ENCODE data around the gene KRT6A.

KRT6A gene

GRCh38 chr12:52493172-52493571 lies at the start of gene KRT6A:
Gene KRT6A, minus strand, starts transcription at chr12:52493257. Its CDS starts 69 bp downstream, at chr12:52493188.
- no peak within 1 kb of the TSS for H3K4me3 ChIP-seq (replicated peaks; ENCODE audit: low read depth, low read length)
- no peak for TF ChIP-seq CTCF (IDR thresholded peaks at IDR 0.05; ENCODE audit: low read length, missing control alignments)
- DNase-seq (ENCODE audit: low read depth): no peak

- no peak overlapping the region for H3K4me3 ChIP-seq (replicated peaks; ENCODE audit: low read depth, low read length)
- DNase-seq (ENCODE audit: low read depth): no peak
- TF ChIP-seq CTCF (IDR thresholded peaks at IDR 0.05; ENCODE audit: low read length, missing control alignments): no peak
Measured at GRCh38 chr12:52542157-52542556, 49.1 kb upstream of the KRT6A start.

GRCh38 chr12:52541709-52542108 lies 48.7 kb upstream of the KRT6A start:
- H3K4me3 ChIP-seq (replicated peaks; ENCODE audit: low read depth, low read length): no peak overlapping the region
- DNase-seq (ENCODE audit: low read depth): no peak
- TF ChIP-seq CTCF (IDR thresholded peaks at IDR 0.05; ENCODE audit: low read length, missing control alignments): no peak

GRCh38 chr12:52540531-52540930 lies 47.5 kb upstream of the KRT6A start:
- DNase-seq (ENCODE audit: low read depth): no peak
- H3K4me3 ChIP-seq (replicated peaks; ENCODE audit: low read depth, low read length): no peak overlapping the region
- TF ChIP-seq CTCF (IDR thresholded peaks at IDR 0.05; ENCODE audit: low read length, missing control alignments): no peak

GRCh38 chr12:52539821-52540173 lies 46.7 kb upstream of the KRT6A start:
- no peak for TF ChIP-seq CTCF (IDR thresholded peaks at IDR 0.05; ENCODE audit: low read length, missing control alignments)
- no peak overlapping the region for H3K4me3 ChIP-seq (replicated peaks; ENCODE audit: low read depth, low read length)
- DNase-seq (ENCODE audit: low read depth): no peak

GRCh38 chr12:52539083-52539820 lies 46.2 kb upstream of the KRT6A start:
- no peak for TF ChIP-seq CTCF (IDR thresholded peaks at IDR 0.05; ENCODE audit: low read length, missing control alignments)
- DNase-seq (ENCODE audit: low read depth): peak; percentile 66
- H3K4me3 ChIP-seq (replicated peaks; ENCODE audit: low read depth, low read length): no peak overlapping the region

GRCh38 chr12:52537101-52537500 lies 44.0 kb upstream of the KRT6A start:
- TF ChIP-seq CTCF (IDR thresholded peaks at IDR 0.05; ENCODE audit: low read length, missing control alignments): no peak
- DNase-seq (ENCODE audit: low read depth): no peak
- H3K4me3 ChIP-seq (replicated peaks; ENCODE audit: low read depth, low read length): no peak overlapping the region
